BJ (cell line): ENCODE measurements around the gene DEFB113. TPM values are rescaled to one million over a fixed set of nuclear protein-coding genes. Genes with fewer than 3 reads are reported as not detected.

Source experiments
- CTCF ChIA-PET: fragments of 350-600 bp; formaldehyde crosslinking; extraction: SDS; loops from one replicate; lab custom pipeline; 2021; ENCODE audit warnings: antibody characterized with exemption, inconsistent platforms; lab: Yijun Ruan, JAX
- POLR2A ChIA-PET: fragments of 300-600 bp; sonication (Branson Sonifier 250); formaldehyde crosslinking; extraction: SDS; loops from one replicate; lab custom pipeline; 2021; ENCODE audit warnings: antibody characterized with exemption; lab: Charles Lee
- DNase-seq: peaks from one replicate; pipeline ENCODE4 v3.0.0-alpha.2; 2011; ENCODE audit warnings: low read depth
- H3K27me3 ChIP-seq: 2 replicates; pipeline ENCODE4 v1.6.0; 2011; ENCODE audit warnings: low read length; ENCODE audit not compliant: control insufficient read depth, insufficient read depth
- H3K36me3 ChIP-seq: 2 replicates; pipeline ENCODE4 v1.5.1; 2011; ENCODE audit warnings: low read length; ENCODE audit not compliant: control insufficient read depth, insufficient read depth
- H3K4me3 ChIP-seq: 2 replicates; pipeline ENCODE4 v1.5.1; 2011; ENCODE audit warnings: low read depth, mild to moderate bottlenecking, control low read depth, low read length
- CTCF ChIP-seq: IDR thresholded peaks from 2 replicates; pipeline ENCODE4 v1.5.1; 2011; ENCODE audit warnings: low read depth, mild to moderate bottlenecking, control low read depth, inconsistent platforms, low read length, moderate library complexity; ENCODE audit not compliant: insufficient read depth
- polyA plus RNA-seq: library from polyadenylated mRNA; depleted of rRNA; stranded (reverse); fragments of >200 nt; gene quantifications from 2 replicates; pipeline ENCODE4 v1.2.3, GENCODE V29; 2011; rRNA removed

DEFB113 gene
- polyA plus RNA-seq, 1 experiment: not detected

GRCh38 chr6:49918787-49919186, 50.6 kb downstream of the DEFB113 start:
- POLR2A ChIA-PET: no interaction called here
- CTCF ChIA-PET: interaction anchor here (0.6 kb wide), 1 partner anchor 419 kb away, joined by 5 read pairs; no protein-coding TSS in a partner anchor

More at GRCh38 chr6:49918787-49919186, 50.6 kb downstream of the DEFB113 start:
- Histone ChIP-seq H3K4me3 (no peak overlapping the region), H3K36me3 (no peaks in the 10 kb centered on the region), H3K27me3 (no peaks in the 10 kb centered on the region)
- TF ChIP-seq CTCF: no peak
- no peak for DNase-seq

Other genes starting within 250 kb of the DEFB113 start
- not detected in 2 replicates for gene CRISP3, start 225.2 kb downstream of the DEFB113 start, polyA plus RNA-seq
- not detected in 2 replicates for gene PGK2, start 182.3 kb downstream of the DEFB113 start, polyA plus RNA-seq
- not detected in 2 replicates for gene CRISP1, start 103.1 kb downstream of the DEFB113 start, polyA plus RNA-seq
- not detected in 2 replicates for gene DEFB114, start 5.5 kb downstream of the DEFB113 start, polyA plus RNA-seq
- gene DEFB110, start 52.4 kb upstream of the DEFB113 start, polyA plus RNA-seq: not detected in 2 replicates
- not detected in 2 replicates for gene DEFB112, start 80.3 kb upstream of the DEFB113 start, polyA plus RNA-seq